ENCODE data around the gene ZNF469.
"Not testable (repeated sequence)": the region's sequence is repeated elsewhere in the genome, so short reads cannot be mapped to it uniquely, and the experiment has no call there.

ZNF469 gene

DNA sequence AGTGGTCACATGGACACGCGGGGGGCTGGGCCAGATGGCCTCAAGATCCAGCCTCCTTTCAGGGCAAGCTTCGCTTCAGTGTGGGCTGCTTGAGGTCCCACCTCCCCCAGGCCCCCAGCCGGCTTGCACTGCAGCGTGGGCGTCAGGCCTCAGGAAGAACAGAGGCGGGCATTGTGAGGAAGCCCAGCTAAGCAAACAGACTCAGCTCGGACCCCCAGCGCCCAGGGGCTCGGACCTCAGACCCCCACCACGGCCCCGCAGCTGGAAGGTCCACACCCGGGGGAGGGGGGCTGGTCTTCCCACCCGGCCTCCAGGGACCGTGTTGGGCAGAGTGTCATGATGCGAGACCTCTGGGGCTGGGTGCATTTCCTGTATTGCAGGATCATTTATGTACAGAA is 24.7 kb upstream of the ZNF469 start:
- H3K4me3 ChIP-seq (ENCODE audit: low read depth, low read length) = no peak overlapping the region
- CTCF ChIA-PET = no interaction called here
- POLR2A ChIA-PET = no interaction called here
- no peak for DNase-seq (ENCODE audit: low read depth, low spot score)
- TF ChIP-seq CTCF (IDR thresholded peaks at IDR 0.05; ENCODE audit: insufficient read depth, low read length, missing control alignments) = no peak

GRCh38 chr16:88359008-88359407 is 23.8 kb upstream of the ZNF469 start:
- no peak for DNase-seq (ENCODE audit: low read depth, low spot score)
- no peak for TF ChIP-seq CTCF (IDR thresholded peaks at IDR 0.05; ENCODE audit: insufficient read depth, low read length, missing control alignments)
- ChIA-PET CTCF (no interaction called here), POLR2A (no interaction called here)
- no peak overlapping the region for H3K4me3 ChIP-seq (ENCODE audit: low read depth, low read length)

DNA sequence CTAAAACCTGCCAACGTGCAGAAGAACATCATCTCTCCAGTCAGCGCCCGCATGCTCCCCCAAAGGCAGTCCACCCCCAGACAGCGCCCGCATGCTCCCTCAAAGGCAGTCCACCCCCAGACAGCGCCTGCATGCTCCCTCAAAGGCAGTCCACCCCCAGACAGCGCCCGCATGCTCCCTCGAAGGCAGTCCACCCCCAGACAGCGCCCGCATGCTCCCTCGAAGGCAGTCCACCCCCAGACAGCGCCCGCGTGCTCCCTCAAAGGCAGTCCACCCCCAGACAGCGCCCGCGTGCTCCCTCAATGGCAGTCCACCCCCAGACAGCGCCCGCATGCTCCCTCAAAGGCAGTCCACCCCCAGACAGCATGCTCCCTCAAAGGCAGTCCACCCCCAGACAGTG is 22.4 kb upstream of the ZNF469 start:
- H3K4me3 ChIP-seq (ENCODE audit: low read depth, low read length); DNase-seq (ENCODE audit: low read depth, low spot score); CTCF ChIA-PET; POLR2A ChIA-PET: not testable (repeated sequence)

DNA sequence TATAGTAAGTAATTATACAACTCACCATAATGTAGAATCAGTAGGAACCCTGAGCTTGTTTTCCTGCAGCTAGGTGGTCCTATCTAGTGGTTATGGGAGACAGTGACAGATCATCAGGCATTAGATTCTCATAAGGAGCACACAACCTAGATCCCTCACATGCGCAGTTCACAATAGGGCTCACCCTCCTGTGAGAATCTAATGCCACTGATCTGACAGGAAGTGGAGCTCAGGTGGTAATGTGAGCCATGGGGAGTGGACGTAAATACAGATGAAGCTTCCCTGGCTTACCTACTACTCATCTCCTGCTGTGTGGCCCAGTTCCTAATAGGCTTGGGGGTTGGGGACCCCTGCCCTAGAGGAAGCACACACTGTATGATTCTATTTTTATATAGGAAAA is 21.8 kb upstream of the ZNF469 start:
- no peak for TF ChIP-seq CTCF (IDR thresholded peaks at IDR 0.05; ENCODE audit: insufficient read depth, low read length, missing control alignments)
- H3K4me3 ChIP-seq (ENCODE audit: low read depth, low read length) = no peak overlapping the region
- POLR2A ChIA-PET = no interaction called here
- no peak for DNase-seq (ENCODE audit: low read depth, low spot score)
- CTCF ChIA-PET = no interaction called here

DNA sequence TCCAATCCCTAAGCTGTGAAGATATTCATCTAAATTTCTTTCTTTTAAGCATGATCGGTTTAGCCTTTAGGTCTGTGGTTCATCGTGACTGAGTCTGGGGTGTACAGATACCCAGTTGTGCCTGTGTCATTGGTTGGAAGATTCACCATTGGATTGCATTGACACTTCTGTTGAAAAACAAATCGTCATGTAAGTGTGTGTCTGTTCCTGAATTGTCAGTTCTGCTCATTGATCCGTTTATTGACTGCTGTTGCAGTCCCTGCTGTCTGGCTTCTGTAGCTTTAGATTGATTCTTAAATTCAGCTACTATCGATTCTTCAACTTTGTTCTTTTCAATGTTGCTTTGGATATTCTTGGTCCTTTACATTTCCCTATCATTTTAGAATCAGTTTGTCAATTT is 21.0 kb upstream of the ZNF469 start:
- CTCF ChIA-PET = no interaction called here
- POLR2A ChIA-PET = no interaction called here
- TF ChIP-seq CTCF (IDR thresholded peaks at IDR 0.05; ENCODE audit: insufficient read depth, low read length, missing control alignments) = no peak
- no peak for DNase-seq (ENCODE audit: low read depth, low spot score)
- H3K4me3 ChIP-seq (ENCODE audit: low read depth, low read length) = no peak overlapping the region

DNA sequence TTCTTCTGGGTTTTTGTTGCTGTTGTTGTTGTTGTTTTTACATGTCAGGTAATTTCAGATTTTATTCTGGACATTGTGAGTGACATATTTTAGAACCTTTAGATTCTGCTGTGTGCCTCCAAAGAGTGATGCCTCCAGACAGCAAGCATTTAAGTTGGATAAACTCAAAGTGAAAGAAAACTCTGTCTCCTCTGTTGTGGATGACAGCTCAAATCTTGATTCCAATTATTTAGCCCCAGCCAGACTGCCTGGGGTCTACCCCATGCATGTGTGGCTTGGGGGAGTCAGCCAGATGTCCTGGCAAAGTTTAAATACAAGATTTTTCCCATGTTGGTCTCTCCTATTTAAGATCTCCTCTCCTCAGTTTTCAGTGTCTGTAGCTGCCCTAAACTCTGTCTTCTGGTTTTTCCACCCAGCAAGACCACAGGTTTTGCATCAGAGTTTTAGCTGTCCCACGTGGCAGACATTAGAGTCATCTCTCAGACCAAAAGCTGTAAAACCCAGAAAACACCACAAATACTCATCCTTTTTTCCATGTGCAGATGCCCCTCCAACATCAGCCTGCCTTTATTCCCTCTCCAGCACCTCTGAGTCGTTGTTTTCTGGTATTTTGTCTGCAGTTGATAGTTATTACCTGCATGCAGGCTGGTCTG is 19.4 kb upstream of the ZNF469 start:
- DNase-seq (ENCODE audit: low read depth, low spot score) = no peak
- no peak overlapping the region for H3K4me3 ChIP-seq (ENCODE audit: low read depth, low read length)
- ChIA-PET POLR2A (no interaction called here), CTCF (interaction anchor here (1.6 kb wide), 1 partner anchor 21 kb away, joined by 4 read pairs; no protein-coding TSS in a partner anchor)
- no peak for TF ChIP-seq CTCF (IDR thresholded peaks at IDR 0.05; ENCODE audit: insufficient read depth, low read length, missing control alignments)

DNA sequence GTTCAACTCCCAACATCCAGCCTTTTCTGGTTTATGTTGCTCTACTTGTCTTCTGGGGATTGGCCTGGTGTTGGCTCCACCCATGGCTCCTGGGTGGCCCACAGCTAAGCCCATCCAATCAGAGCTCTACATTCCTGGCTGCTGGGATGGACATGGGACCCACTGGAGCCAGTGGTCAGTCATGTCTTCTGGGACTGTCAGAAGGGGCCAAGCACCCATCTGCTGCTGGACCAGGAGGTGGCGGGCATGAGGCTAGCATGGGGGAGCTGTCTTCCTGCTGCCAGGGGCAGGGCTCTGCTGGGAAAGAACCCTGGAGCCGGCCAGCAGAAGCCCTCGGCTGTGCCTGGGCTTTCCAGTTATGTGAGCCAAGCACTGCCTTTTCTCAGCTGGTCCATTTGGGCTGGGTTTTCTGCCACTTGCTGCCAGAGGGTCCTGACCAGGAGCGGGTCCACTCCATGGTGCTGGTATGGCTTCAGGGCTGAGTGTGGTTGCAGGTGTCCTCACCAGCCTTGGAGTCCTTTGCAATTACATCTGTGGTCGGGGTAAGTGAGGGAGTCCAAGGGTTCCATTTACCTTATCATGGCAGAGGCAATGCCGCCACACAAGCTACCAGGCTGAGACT is 17.4 kb upstream of the ZNF469 start:
- ChIA-PET POLR2A (no interaction called here), CTCF (interaction anchor here (0.8 kb wide), 1 partner anchor 17 kb away, joined by 3 read pairs; the partner anchor contains the start of gene ZNF469)
- no peak for TF ChIP-seq CTCF (IDR thresholded peaks at IDR 0.05; ENCODE audit: insufficient read depth, low read length, missing control alignments)
- no peak overlapping the region for H3K4me3 ChIP-seq (ENCODE audit: low read depth, low read length)
- no peak for DNase-seq (ENCODE audit: low read depth, low spot score)
